AG10803 (cell line): ENCODE measurements around the gene ENOSF1.
"Not testable (repeated sequence)": the region's sequence is repeated elsewhere in the genome, so short reads cannot be mapped to it uniquely, and the experiment has no call there.

Source experiments
- DNase-seq: peaks from one replicate; pipeline ENCODE4 v3.0.0; 2010; ENCODE audit warnings: low read depth
- H3K4me3 ChIP-seq: 2 replicates; pipeline ENCODE4 v1.5.1; 2011; ENCODE audit warnings: mild to moderate bottlenecking, low read length, control low read depth
- CTCF ChIP-seq: conservative IDR thresholded peaks from 2 replicates; pipeline ENCODE4 v1.5.1; 2011; ENCODE audit warnings: mild to moderate bottlenecking, low read length, control low read depth, inconsistent platforms

ENOSF1 gene

DNA sequence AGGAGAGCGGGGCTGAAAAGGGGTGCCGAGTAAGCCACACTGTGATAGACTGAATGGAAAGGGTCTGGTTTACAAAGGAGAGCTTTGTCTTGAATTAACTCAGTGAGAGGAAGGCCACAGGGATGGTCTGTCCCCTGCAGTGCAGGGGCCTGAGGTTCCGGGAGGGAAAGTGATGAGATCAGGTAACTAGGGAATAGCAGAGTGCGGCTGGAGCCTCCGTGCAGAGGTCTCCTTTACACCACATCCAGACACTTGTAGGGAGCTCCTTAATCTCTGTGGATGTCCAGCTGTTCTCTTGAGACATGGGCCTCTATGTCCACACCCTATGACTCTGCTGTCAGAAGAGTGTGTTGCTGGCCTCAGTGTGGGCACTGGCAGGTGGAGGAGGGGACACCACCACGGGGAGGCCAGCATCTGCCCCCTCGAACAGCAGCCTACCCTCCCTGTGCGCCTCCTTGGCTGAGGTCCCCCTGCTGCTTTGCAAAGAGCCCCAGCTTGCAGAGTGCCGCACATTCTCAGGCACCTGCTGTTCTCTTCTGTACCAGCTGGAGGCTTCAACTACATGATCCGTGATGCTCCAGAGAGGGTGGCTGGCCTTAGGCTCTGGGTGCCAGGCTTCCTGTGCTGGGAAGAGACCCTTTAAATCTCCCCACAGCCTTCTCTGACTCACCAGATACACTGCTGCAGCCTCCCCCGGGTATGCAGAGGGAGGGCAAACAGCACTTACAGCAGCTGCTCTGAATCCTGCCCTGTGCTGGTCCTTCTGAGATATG is 25.9 kb downstream of the ENOSF1 start:
- no peak for DNase-seq
- no peak overlapping the region for H3K4me3 ChIP-seq
- TF ChIP-seq CTCF = no peak

DNA sequence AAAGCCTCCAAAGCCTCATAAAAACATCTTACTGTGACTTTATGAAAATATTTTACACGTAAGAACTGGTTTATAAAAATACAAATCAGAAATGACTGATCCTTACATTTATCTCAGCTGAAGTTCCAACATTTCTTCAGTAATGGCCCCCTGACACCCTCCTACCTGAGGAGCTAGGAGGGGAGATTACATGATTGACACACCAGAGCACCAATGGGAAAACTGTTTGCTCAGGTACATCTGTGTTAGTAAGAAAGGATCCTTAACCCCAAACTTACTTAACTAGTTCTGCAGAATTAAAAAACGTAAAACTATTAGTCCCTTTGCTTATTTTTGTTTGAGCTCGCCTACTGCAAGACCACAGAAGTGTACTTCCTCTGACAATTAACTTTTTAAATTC is 27.0 kb downstream of the ENOSF1 start:
- TF ChIP-seq CTCF = no peak
- no peak for DNase-seq
- H3K4me3 ChIP-seq = no peak overlapping the region

- DNase-seq = no peak
- no peak overlapping the region for H3K4me3 ChIP-seq
- TF ChIP-seq CTCF = no peak
Measured at GRCh38 chr18:683531-683930, 28.9 kb downstream of the ENOSF1 start.

DNA sequence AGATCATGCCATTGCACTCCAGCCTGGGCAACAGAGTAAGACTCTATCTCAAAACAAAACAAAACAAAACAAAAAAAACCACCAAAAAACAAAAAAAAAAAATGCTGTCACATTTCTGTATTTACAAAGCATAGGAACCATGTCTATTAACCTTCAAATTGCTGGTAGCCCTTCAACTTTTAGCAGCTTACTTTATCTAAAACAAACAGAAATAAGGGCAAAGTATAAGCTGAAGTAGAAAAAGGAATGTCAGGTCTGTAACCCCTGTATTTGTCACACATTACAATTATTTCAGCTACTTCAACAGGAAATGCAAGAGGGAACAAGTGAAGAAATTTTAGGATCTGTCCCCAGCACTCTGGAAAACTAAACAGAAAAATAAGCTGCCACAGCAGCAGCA is 29.6 kb downstream of the ENOSF1 start:
- no peak for DNase-seq
- no peak overlapping the region for H3K4me3 ChIP-seq
- no peak for TF ChIP-seq CTCF

GRCh38 chr18:682416-682815 is 30.0 kb downstream of the ENOSF1 start:
- H3K4me3 ChIP-seq, DNase-seq: not testable (repeated sequence)

DNA sequence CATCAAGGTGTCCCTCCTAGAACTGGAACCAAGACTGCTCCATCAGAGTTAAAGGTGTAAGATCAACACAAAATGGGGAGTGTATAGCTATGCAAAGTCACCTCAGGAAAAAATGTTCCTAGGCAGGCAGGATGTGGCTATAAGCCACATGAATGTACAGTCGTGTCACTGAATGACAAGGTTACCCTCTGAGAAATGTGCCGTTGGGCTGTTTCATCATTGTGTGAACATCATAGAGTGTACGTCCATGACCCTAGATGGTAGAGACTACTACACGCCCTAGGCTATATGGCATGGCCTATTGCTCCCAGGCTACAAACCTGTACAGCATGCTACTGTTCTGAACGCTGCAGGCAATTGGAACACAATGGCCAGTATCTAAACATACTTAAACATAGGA is 30.4 kb downstream of the ENOSF1 start:
- no peak overlapping the region for H3K4me3 ChIP-seq
- DNase-seq = no peak

GRCh38 chr18:680392-680791 is 32.0 kb downstream of the ENOSF1 start:
- TF ChIP-seq CTCF = no peak
- no peak overlapping the region for H3K4me3 ChIP-seq
- no peak for DNase-seq

More for the DNA sequence above, 30.4 kb downstream of the ENOSF1 start:
- TF ChIP-seq CTCF = no peak
